Measurements from ENCODE around the gene INTS4.
A peak's percentile ranks its signal among the peaks of the same experiment; 100 is the strongest.
"Not testable (repeated sequence)": the region's sequence is repeated elsewhere in the genome, so short reads cannot be mapped to it uniquely, and the experiment has no call there.

INTS4 gene

GRCh38 chr11:77890619-77891056, 103.8 kb downstream of the INTS4 start:
- CTCF ChIA-PET; H3K27ac ChIP-seq (ENCODE audit: extremely low read depth, low read depth, low read length); H3K4me1 ChIP-seq (ENCODE audit: control insufficient read depth, insufficient read depth, low read length); H3K9me3 ChIP-seq (ENCODE audit: control insufficient read depth, insufficient read depth, low read depth, low read length); POLR2A ChIA-PET; H3K4me3 ChIP-seq (ENCODE audit: low read depth, low read length): not testable (repeated sequence)
- H3K36me3 ChIP-seq (ENCODE audit: control insufficient read depth in 2 of 2, insufficient read depth in 1 of 2, low read length in 2 of 2): peaks cover 0 to 18% of the 10 kb centered on the region in 2 experiments; a peak in 2 of 3 replicates
- TF ChIP-seq ZEB2 (tag by site-specific recombination; IDR thresholded peaks at IDR 0.05) (0 out of 2 replicates have a peak, but pooled peaks have one; percentile 17), FEZF1 (tag by site-specific recombination; IDR thresholded peaks at IDR 0.05) (peak; percentile 34; the same call in 1 of the 2 replicates), ZNF629 (tag by site-specific recombination; IDR thresholded peaks at IDR 0.05) (peak; percentile 59; the same call in 1 of the 2 replicates), ZNF366 (tag by site-specific recombination; conservative IDR thresholded peaks at IDR 0.05) (peak; percentile 39; the same call in 1 of the 2 replicates)

GRCh38 chr11:77890100-77890614, 104.3 kb downstream of the INTS4 start:
- peaks cover 0 to 18% of the 10 kb centered on the region in 2 experiments; a peak in 2 of 3 replicates for H3K36me3 ChIP-seq (ENCODE audit: control insufficient read depth in 2 of 2, insufficient read depth in 1 of 2, low read length in 2 of 2)
- H3K9me3 ChIP-seq (ENCODE audit: control insufficient read depth, insufficient read depth, low read depth, low read length); H3K4me1 ChIP-seq (ENCODE audit: control insufficient read depth, insufficient read depth, low read length); H3K27ac ChIP-seq (ENCODE audit: extremely low read depth, low read depth, low read length); POLR2A ChIA-PET; CTCF ChIA-PET; H3K4me3 ChIP-seq (ENCODE audit: low read depth, low read length): not testable (repeated sequence)

- 0 out of 2 replicates have a peak, but pooled peaks have one; percentile 45 for TF ChIP-seq ZNF580 (tag by site-specific recombination; IDR thresholded peaks at IDR 0.05)
- peak; percentile 68 for TF ChIP-seq PRDM4 (tag by site-specific recombination; IDR thresholded peaks at IDR 0.05)
- TF ChIP-seq ZNF146 (tag by site-specific recombination; IDR thresholded peaks at IDR 0.05): peak; percentile 83
- H3K36me3 ChIP-seq (ENCODE audit: control insufficient read depth in 2 of 2, insufficient read depth in 1 of 2, low read length in 2 of 2): peaks cover 0 to 23% of the 10 kb centered on the region in 2 experiments; a peak in 2 of 3 replicates
- H3K4me1 ChIP-seq (ENCODE audit: control insufficient read depth, insufficient read depth, low read length); H3K27ac ChIP-seq (ENCODE audit: extremely low read depth, low read depth, low read length); CTCF ChIA-PET; POLR2A ChIA-PET; H3K4me3 ChIP-seq (ENCODE audit: low read depth, low read length); H3K9me3 ChIP-seq (ENCODE audit: control insufficient read depth, insufficient read depth, low read depth, low read length): not testable (repeated sequence)
These were observed 105.4 kb downstream of the INTS4 start for GRCh38 chr11:77889045-77889444.

GRCh38 chr11:77886401-77886800, 108.1 kb downstream of the INTS4 start:
- ChIA-PET POLR2A (no interaction called here), CTCF (interaction anchor here (0.7 kb wide), 1 partner anchor 19 kb away, joined by 4 read pairs; no protein-coding TSS in a partner anchor)
- peaks cover 0 to 33% of the 10 kb centered on the region in 2 experiments; a peak in 2 of 3 replicates for H3K36me3 ChIP-seq (ENCODE audit: control insufficient read depth in 2 of 2, insufficient read depth in 1 of 2, low read length in 2 of 2)

More at GRCh38 chr11:77886401-77886800, 108.1 kb downstream of the INTS4 start:
- Histone ChIP-seq H3K9me3 (ENCODE audit: control insufficient read depth, insufficient read depth, low read depth, low read length) (no peaks in the 10 kb centered on the region), H3K27ac (ENCODE audit: extremely low read depth, low read depth, low read length) (no peak overlapping the region), H3K4me1 (ENCODE audit: control insufficient read depth, insufficient read depth, low read length) (no peaks in the 10 kb centered on the region), H3K4me3 (ENCODE audit: low read depth, low read length) (no peak overlapping the region)
- TF ChIP-seq ZNF221 (tag by site-specific recombination; IDR thresholded peaks at IDR 0.05; ENCODE audit: borderline replicate concordance) (no peak), ZNF26 (tag by site-specific recombination; IDR thresholded peaks at IDR 0.05) (no peak), ZSCAN4 (tag by site-specific recombination; IDR thresholded peaks at IDR 0.05) (no peak)
